ELR (cell line): ENCODE data around the gene MAP4K2.

Source experiments
- DNase-seq: peaks from one replicate; pipeline ENCODE4 v3.0.0-alpha.2; 2015; ENCODE audit warnings: low read depth

MAP4K2 gene

DNA sequence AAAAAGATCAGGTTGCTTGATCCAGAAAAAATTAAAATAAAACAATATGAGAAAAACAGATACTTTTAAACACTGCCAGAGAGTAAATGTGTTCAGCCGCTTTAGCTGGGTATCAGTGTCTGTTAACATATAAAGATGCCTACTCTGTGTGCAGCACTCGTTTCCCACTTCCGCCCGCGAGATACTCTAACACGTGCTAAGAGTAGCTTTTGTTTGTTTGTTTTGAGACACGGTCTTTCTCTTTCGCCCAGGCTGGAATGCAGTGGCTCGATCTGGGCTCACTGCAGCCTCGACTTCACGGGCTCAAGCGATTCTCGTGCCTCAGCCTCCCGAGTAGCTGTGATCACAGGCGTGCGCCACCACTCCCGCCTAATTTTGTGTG, 7.9 kb upstream of the MAP4K2 start:
- DNase-seq, result no peak

- peak; percentile 95 for DNase-seq
These were observed 7.4 kb upstream of the MAP4K2 start, which contains the start of gene MEN1 for GRCh38 chr11:64810271-64810890. Gene MEN1, minus strand, starts transcription at chr11:64810551. Its CDS starts 442 bp downstream, at chr11:64810109.

DNA sequence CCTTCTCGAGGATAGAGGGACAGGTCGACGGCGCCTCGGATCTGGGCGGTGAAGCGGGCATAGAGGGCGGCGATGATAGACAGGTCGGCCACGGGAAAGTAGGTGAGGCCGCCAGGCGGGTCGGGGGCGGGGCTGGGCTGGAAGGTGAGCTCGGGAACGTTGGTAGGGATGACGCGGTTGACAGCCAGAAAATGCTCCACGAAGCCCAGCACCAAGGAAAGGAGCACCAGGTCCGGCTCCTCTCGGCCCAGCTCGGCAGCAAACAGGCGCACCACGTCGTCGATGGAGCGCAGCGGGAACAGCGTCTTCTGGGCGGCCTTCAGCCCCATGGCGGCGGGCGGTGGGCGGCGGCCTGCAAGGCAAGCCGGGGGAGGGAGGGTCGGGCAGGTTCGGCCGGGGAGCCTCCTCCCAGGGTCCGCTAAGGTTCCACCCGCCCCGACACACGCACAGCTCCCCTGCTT, 6.8 kb upstream of the MAP4K2 start:
- DNase-seq, result peak; percentile 29

DNA sequence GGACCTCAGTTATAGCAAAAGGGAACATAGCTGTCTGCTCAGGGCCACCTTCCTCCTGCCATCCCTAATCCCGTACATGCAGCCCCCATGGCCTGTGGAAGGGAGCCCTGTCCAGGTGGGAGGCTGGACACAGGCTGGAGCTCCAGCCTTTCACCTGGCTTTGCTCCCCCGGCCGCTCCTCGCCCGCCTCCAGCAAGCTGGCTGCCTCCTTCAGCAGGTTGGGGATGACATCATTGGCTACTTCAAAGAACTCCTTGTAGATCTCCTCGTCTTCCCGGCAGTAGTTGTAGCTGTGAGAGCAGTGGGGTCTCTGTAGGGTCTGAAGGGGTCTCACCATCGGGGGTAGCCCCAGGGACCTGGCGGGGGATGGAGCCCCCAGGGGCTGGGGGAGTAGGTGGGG, 2.5 kb upstream of the MAP4K2 start:
- DNase-seq, result no peak

GRCh38 chr11:64804346-64805210, 1.6 kb upstream of the MAP4K2 start:
- DNase-seq, result no peak

DNA sequence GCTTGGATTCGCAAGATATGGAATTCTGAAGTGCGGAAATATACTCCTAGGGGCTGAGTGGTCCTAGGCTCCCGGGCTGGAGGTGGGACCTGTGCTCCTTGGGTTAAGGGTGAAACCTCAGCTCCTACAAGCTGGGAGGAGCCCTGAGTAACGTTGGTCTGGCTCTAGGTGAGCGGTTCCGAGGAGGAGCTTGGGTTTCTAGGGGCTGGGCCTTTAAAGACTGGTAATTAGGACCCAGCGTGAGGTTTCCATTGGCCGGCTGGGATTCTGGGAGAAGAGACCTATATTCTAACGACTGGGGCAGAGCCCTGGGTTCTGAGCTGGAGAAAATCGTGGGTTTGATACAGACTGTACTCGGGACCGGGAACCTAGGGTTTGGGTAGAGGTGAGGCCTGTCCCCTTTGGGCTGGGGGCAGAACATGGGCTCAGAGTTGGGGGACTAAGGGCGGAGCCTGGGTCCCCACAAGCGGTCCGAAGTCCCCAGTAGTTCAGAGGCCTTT, 882 bp upstream of the MAP4K2 start:
- DNase-seq, result no peak

DNA sequence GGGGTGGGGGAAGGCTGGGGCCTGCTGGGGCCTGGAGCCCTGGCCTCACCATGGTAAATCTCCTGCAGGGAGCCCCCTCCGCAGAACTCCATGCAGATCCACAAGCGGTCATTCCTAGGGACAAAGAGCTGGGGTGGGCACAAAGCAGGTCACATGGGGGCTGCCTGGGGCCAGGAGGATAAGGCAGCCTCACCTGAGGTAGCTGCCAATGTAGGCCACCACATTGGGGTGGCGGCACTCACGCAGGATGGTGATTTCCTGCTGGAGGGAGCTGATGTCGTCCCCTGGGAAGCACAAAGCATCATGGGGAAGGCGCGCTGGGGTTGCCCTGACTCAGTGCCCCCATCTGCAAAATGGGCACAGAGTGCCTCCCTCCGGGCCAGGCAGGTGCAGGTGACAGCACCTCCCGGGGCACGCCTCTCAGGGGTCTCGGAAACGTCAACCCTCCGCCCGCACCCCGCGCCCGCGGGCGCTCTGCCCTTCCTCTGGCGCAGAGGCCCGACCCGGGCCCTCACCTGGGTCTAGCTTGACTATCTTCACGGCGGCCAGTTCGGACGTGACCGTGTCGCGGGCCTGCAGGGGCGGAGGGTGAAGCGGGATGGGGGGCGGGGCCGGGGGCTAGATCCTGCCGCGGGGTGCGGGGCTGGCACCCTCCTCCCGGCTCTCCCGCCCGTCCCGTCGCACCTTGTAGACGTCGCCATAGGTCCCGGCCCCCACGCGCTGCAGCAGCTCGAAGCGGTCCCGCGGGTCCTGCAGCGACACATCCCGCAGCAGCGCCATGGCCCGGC, 450 bp downstream of the MAP4K2 start:
- no peak for DNase-seq

DNA sequence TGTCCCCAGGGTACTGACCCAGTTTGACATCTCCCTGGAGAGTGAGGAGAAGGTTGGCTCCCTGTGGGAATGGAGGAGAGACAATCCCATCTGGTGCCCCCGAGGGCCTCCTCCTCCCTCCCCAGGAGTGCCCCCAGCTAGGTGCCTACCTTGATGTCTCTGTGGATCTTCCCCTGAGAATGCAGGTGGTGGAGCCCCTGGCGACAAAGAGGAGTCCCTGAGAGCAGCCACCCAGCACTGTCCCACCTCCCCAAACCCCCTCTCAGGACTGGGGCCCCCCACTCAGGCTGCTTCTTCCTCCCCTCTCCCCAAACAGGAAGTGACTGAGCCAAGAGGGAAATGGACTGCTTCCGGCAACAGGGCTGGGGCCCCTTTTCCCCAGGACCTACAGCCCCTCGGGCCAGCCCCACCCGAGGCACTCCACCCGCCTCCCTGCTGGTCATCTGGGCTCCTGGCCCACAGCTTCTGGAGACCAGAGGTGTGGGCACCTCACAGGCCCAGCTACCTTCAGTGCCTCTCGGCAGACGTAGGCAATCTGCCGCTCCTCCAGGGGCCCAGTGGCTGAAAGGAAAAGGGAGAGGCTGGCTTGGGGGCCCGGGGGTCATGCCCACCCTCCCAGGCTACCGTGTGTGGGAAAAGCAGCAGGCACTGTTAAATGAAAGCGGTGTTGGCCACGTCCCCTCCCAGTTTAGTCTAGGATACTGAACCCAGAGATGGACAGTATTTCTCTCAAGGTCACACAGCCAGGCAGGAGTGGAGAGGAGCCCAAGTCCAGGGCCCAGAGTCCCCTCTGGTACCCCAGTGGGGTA, 1.2 kb downstream of the MAP4K2 start:
- DNase-seq, result no peak

- DNase-seq, result no peak
These were observed 1.9 kb downstream of the MAP4K2 start for GRCh38 chr11:64801158-64801464.

DNA sequence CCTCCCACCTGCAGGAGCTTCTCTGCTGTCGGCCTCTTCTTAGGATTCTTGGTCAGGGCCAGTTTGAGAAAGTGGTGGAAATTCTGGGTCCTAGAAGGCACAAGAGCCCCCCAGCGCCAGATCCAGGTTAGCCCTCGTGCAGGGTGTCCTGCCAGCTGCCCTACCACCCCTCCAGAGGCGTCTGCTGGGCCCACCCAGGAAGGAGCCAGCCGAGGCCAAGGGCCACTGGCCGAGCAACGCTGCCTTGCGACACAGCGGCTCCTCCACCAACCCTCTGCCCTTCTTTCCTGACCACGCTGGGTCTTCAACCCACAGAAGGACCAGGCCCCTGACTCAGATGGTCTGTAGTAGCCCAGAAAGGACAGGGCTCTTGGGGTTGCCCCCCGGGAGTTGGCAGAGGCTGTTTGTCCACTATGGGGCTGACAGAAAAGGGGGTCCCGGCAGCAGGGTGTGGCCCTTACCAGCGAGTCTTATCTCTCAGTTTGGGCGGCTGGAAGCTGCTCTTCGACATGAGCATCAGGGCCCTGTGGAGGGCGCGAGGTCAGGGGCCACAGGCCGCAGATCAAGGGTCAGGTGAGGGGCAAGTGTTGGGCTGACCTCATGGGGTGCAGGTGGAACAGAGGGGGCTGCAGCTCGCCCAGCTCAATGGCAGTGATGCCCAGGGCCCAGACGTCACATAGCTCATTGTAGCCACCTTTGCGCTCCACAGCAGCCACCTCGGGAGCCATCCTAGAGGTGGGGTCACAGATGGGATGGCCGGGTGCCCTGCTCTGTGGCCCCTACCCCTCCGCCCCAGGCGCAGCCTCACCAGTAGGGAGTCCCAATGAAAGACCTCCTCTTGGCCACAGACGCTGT, 2.5 kb downstream of the MAP4K2 start:
- no peak for DNase-seq

DNA sequence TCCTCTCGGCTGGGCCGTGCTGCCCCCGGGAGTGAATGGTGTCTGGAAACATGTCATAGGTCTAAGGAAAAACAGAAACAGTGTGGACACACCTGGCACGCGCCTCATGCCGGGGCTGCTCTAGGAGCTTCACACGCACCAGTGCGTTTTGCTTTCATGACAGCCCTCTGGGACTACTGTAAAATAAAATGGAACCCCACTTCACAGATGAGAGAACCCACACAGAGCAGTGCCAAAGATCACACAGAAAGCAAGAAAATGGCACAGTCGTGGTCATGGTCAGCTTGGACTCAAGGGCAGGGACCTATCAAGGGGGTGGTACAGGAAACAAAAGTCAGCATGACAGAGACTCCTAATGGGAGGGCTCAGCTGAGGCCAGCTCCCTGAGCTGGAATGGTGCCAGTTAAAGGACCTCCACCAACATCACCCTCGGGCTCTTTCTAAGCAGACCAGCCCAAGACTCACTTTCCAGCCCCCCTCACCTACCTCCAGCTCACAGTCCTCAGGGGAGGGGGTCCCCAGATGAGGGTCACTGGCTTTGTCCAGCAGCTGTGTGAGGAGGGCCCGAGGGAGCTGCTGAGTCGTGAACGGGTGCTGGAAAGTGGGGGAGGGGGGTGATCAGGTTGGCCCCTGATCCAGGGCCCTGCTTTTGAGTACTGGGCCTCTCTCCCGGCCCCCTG, 3.3 kb downstream of the MAP4K2 start:
- DNase-seq, result no peak

GRCh38 chr11:64799256-64799622, 3.8 kb downstream of the MAP4K2 start:
- DNase-seq, result no peak

- DNase-seq, result no peak
These were observed 6.1 kb downstream of the MAP4K2 start for GRCh38 chr11:64796757-64797541.

DNA sequence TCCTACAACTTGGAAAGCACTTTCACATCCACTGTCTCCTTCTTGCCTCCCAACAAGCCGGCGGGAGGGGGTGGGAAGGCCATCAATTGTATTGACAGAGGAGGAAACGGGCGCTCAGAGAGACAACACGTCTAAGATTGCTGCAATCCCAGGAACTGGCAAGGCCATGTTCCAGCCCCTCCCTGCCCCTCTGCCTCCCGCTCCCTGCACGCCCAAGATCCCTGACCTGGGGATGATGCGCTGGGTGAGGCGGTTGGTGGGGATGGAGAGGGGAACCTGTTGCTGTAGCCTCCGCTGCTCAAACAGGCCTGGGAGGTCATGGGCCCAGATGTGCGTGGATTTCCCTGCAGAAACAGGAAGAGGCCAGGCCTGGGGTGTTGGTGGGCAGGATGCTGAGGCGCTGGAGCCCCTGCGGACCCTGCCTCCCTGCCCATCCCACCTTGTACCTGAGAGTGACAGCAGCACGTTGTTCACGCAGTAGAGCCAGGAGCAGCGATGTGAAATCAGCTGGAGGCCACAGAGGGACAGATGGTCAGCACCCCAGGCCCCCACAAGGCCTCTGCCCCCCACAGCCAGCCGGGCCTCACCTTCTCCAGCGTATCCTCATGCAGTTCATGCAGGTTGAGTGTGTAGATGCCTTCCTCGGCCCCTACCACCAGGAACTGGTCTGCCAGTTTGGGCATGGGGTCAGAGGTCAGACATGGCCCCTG, 6.8 kb downstream of the MAP4K2 start:
- DNase-seq, result no peak

DNA sequence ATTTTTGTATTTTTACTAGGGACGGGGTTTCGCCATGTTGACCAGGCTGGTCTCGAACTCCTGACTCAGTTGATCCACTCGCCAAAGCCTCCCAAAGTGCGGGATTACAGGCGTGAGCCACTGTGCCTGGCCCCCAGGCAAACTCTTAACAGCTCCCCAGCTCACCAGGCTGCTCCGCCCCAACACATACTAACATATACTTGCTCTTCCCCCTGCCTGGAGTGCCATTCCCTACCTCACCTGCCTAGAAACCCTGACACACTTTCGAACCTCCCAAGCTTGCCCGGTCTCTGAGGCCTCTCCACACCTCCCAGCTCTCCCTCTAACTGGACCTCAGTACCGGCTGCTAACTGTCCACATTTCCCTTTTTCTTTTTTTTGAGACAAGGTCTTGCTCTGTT, 8.5 kb downstream of the MAP4K2 start:
- DNase-seq, result no peak

- DNase-seq, result no peak
These were observed 9.5 kb downstream of the MAP4K2 start for GRCh38 chr11:64793271-64794160.

GRCh38 chr11:64792482-64792881, 10.5 kb downstream of the MAP4K2 start:
- DNase-seq, result no peak

DNA sequence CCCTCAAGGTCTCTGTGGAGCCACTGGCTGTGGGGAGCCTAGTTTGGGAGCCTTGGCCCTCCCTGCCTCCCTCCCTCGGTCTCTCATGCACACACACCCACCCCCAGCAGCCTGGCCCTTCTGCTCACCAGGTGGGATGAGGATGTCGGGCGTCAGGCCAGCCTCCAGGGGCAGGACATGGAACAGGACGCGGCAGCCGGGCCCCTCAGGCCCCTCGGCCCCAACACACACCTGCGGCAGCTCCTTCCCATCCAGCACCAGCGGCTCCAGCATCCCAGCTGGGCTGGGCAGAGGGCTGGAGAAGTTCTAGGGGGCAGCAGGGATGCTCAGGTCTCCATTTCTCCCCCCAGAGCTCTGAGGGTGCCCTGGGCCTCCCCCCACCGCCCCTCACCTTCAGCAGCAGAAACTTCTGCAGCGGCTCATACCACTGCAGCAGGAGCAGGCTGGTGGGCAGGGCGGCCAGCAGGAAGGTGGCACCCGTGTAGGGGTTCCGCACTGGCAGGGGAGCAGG, 11.2 kb downstream of the MAP4K2 start:
- no peak for DNase-seq
